GM12875 (cell line): ENCODE measurements around the gene SLC4A8.

ENCODE experiments used
- H3K4me3 ChIP-seq: one replicate; pipeline ENCODE4 v1.5.1; 2011; ENCODE audit warnings: low read depth, low read length, control low read depth
- CTCF ChIP-seq: IDR thresholded peaks from 2 replicates; pipeline ENCODE4 v1.5.1; 2011; ENCODE audit warnings: low read depth, mild to moderate bottlenecking, control low read depth, inconsistent platforms, low read length, moderate library complexity, borderline replicate concordance; ENCODE audit not compliant: insufficient read depth

SLC4A8 gene

DNA sequence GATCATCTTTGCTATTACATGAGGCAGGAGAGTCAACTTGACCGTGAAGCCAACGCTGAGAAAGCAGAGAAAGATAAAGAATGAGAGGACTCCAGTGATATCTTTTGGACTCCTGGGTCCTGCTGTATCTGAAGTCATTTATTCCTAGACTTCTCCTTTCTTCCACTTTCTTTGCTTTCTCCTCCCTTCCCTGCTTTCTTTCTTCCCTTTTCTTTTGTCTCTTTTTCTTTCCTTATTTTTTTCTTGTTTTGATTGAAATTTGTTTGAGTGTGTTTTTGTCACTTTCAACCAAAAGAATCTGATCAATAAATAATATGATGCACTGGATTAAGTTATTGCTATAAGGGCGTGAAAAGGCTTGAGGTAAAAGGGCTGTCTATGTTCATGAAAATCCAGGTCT lies 20.0 kb upstream of the SLC4A8 start:
- TF ChIP-seq CTCF = no peak
- H3K4me3 ChIP-seq = no peak overlapping the region

DNA sequence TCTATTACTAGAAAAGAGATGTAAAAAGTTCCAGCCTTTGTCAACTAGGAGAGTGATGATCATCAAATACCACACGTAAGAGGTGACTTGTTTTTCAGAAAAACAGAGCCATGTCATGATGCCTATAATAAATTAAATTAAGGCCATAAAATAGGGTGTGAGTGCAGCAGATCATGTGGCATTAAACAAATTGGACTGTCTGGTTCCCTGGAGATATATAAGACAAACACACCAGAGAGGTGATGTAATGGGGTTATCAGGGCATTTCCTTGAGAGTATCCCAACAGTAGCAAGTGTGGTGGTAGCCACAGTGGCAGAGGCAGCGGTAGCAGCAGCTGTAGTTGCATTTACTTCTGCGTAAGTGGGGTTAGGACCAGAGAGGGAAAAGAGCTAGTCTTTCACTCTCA lies 18.8 kb upstream of the SLC4A8 start:
- no peak overlapping the region for H3K4me3 ChIP-seq
- TF ChIP-seq CTCF = no peak

DNA sequence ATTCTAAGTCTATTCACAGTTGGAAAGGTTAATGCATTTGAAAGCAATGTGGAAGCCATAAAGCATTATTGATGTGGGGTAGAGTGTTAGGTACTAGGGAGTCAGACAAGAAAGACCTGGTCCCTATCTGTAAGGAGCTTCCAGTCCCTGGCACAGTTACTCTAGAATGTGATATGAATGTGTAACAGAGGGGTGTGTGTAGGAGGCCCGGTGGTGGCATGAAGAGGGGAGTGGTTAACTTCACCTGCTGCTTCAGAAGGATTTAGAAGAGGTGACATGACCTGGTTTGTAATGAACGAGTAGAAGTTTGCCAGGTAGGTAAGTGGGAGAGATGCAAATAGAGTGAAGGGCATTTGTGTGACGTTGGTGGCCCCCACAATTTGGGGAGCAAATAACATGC lies 18.3 kb upstream of the SLC4A8 start:
- no peak for TF ChIP-seq CTCF
- no peak overlapping the region for H3K4me3 ChIP-seq

- no peak for TF ChIP-seq CTCF
Observed at GRCh38 chr12:51406859-51407258, 17.8 kb upstream of the SLC4A8 start.

DNA sequence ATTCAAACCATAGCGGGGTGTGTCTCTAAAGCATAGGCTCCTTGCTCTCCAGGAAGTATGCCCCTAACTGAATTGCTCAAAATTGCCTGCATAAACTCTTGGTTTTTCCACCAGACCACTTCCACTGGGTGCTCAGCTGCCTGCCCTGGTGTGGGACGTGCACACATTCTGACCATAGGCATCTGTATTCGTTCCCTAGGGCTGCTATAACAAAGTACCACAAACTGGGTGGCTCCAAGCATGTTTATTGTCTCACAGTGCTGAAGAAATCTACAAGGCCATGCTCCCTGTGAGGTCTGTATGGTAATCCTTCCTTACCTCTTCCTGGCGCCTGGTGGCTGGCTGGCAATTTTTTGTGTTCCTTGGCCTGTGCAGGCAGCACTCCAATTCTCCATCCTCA lies 17.0 kb upstream of the SLC4A8 start:
- TF ChIP-seq CTCF = no peak

More at GRCh38 chr12:51406859-51407258, 17.8 kb upstream of the SLC4A8 start:
- no peak overlapping the region for H3K4me3 ChIP-seq

GRCh38 chr12:51409846-51410245 lies 14.8 kb upstream of the SLC4A8 start:
- no peak overlapping the region for H3K4me3 ChIP-seq
- no peak for TF ChIP-seq CTCF

More for the DNA sequence above, 17.0 kb upstream of the SLC4A8 start:
- no peak overlapping the region for H3K4me3 ChIP-seq

GRCh38 chr12:51413149-51413548 lies 11.5 kb upstream of the SLC4A8 start:
- no peak overlapping the region for H3K4me3 ChIP-seq
- no peak for TF ChIP-seq CTCF
